ENCODE data around the gene MAP2K3. TPM values are rescaled to one million over a fixed set of nuclear protein-coding genes. Genes with fewer than 3 reads are reported as not detected.
"Not testable (repeated sequence)": the region's sequence is repeated elsewhere in the genome, so short reads cannot be mapped to it uniquely, and the experiment has no call there.

MAP2K3 gene
- total RNA-seq, 1 donor from 2014 or later = 11.5 TPM

- not testable (repeated sequence) for H3K9me3 ChIP-seq (ENCODE audit: control insufficient read depth in 3 of 3, low read length in 3 of 3); H3K27me3 ChIP-seq (ENCODE audit: control insufficient read depth in 3 of 3, insufficient read depth in 3 of 3, low read length in 3 of 3); H3K27ac ChIP-seq (ENCODE audit: low read depth, low read length); H3K4me1 ChIP-seq (ENCODE audit: control insufficient read depth in 3 of 3, insufficient read depth in 3 of 3, low read length in 3 of 3)
- H3K36me3 ChIP-seq (ENCODE audit: control insufficient read depth in 3 of 3, insufficient read depth in 3 of 3, low read length in 3 of 3) = peaks cover 5 to 13% (median 12%) of the 10 kb centered on the region in 3 donors
- peak overlapping the region in 1 of 3 donors; percentile 40 for H3K9ac ChIP-seq (ENCODE audit: low read depth in 1 of 3, low read length in 3 of 3)
- peak overlapping the region in 1 of 3 donors; percentile 45 for H3K4me3 ChIP-seq (ENCODE audit: low read length in 3 of 3)
These were observed 32.5 kb downstream of the MAP2K3 start for GRCh38 chr17:21316887-21317500.

GRCh38 chr17:21317821-21318220 is 33.3 kb downstream of the MAP2K3 start:
- not testable (repeated sequence) for H3K9ac ChIP-seq (ENCODE audit: low read depth in 1 of 3, low read length in 3 of 3); H3K27ac ChIP-seq (ENCODE audit: low read depth, low read length)

GRCh38 chr17:21318439-21318838 is 33.9 kb downstream of the MAP2K3 start:
- H3K9me3 ChIP-seq (ENCODE audit: control insufficient read depth in 3 of 3, low read length in 3 of 3) = no peaks in the 10 kb centered on the region
- H3K4me1 ChIP-seq (ENCODE audit: control insufficient read depth in 3 of 3, insufficient read depth in 3 of 3, low read length in 3 of 3) = no peaks in the 10 kb centered on the region
- H3K27ac ChIP-seq (ENCODE audit: low read depth, low read length) = no peak overlapping the region
- H3K4me3 ChIP-seq (ENCODE audit: low read length in 3 of 3) = no peak overlapping the region
- no peak overlapping the region for H3K9ac ChIP-seq (ENCODE audit: low read depth in 1 of 3, low read length in 3 of 3)
- H3K36me3 ChIP-seq (ENCODE audit: control insufficient read depth in 3 of 3, insufficient read depth in 3 of 3, low read length in 3 of 3) = peaks cover 0 to 9% (median 8%) of the 10 kb centered on the region in 3 donors
- no peaks in the 10 kb centered on the region for H3K27me3 ChIP-seq (ENCODE audit: control insufficient read depth in 3 of 3, insufficient read depth in 3 of 3, low read length in 3 of 3)

More at GRCh38 chr17:21317821-21318220, 33.3 kb downstream of the MAP2K3 start:
- peaks cover 5 to 13% (median 12%) of the 10 kb centered on the region in 3 donors for H3K36me3 ChIP-seq (ENCODE audit: control insufficient read depth in 3 of 3, insufficient read depth in 3 of 3, low read length in 3 of 3)
- H3K9me3 ChIP-seq (ENCODE audit: control insufficient read depth in 3 of 3, low read length in 3 of 3); H3K4me1 ChIP-seq (ENCODE audit: control insufficient read depth in 3 of 3, insufficient read depth in 3 of 3, low read length in 3 of 3); H3K4me3 ChIP-seq (ENCODE audit: low read length in 3 of 3); H3K27me3 ChIP-seq (ENCODE audit: control insufficient read depth in 3 of 3, insufficient read depth in 3 of 3, low read length in 3 of 3): not testable (repeated sequence)

GRCh38 chr17:21318856-21319255 is 34.3 kb downstream of the MAP2K3 start:
- not testable (repeated sequence) for H3K36me3 ChIP-seq (ENCODE audit: control insufficient read depth in 3 of 3, insufficient read depth in 3 of 3, low read length in 3 of 3); H3K9me3 ChIP-seq (ENCODE audit: control insufficient read depth in 3 of 3, low read length in 3 of 3); H3K4me3 ChIP-seq (ENCODE audit: low read length in 3 of 3); H3K27me3 ChIP-seq (ENCODE audit: control insufficient read depth in 3 of 3, insufficient read depth in 3 of 3, low read length in 3 of 3); H3K4me1 ChIP-seq (ENCODE audit: control insufficient read depth in 3 of 3, insufficient read depth in 3 of 3, low read length in 3 of 3); H3K9ac ChIP-seq (ENCODE audit: low read depth in 1 of 3, low read length in 3 of 3); H3K27ac ChIP-seq (ENCODE audit: low read depth, low read length)

GRCh38 chr17:21319256-21319655 is 34.7 kb downstream of the MAP2K3 start:
- not testable (repeated sequence) for H3K27me3 ChIP-seq (ENCODE audit: control insufficient read depth in 3 of 3, insufficient read depth in 3 of 3, low read length in 3 of 3); H3K9me3 ChIP-seq (ENCODE audit: control insufficient read depth in 3 of 3, low read length in 3 of 3); H3K9ac ChIP-seq (ENCODE audit: low read depth in 1 of 3, low read length in 3 of 3); H3K4me1 ChIP-seq (ENCODE audit: control insufficient read depth in 3 of 3, insufficient read depth in 3 of 3, low read length in 3 of 3); H3K27ac ChIP-seq (ENCODE audit: low read depth, low read length); H3K4me3 ChIP-seq (ENCODE audit: low read length in 3 of 3); H3K36me3 ChIP-seq (ENCODE audit: control insufficient read depth in 3 of 3, insufficient read depth in 3 of 3, low read length in 3 of 3)

- H3K4me1 ChIP-seq (ENCODE audit: control insufficient read depth in 3 of 3, insufficient read depth in 3 of 3, low read length in 3 of 3); H3K36me3 ChIP-seq (ENCODE audit: control insufficient read depth in 3 of 3, insufficient read depth in 3 of 3, low read length in 3 of 3); H3K9ac ChIP-seq (ENCODE audit: low read depth in 1 of 3, low read length in 3 of 3); H3K27ac ChIP-seq (ENCODE audit: low read depth, low read length); H3K4me3 ChIP-seq (ENCODE audit: low read length in 3 of 3); H3K9me3 ChIP-seq (ENCODE audit: control insufficient read depth in 3 of 3, low read length in 3 of 3); H3K27me3 ChIP-seq (ENCODE audit: control insufficient read depth in 3 of 3, insufficient read depth in 3 of 3, low read length in 3 of 3): not testable (repeated sequence)
These were observed 35.3 kb downstream of the MAP2K3 start for GRCh38 chr17:21319686-21320375.

GRCh38 chr17:21320430-21320829 is 35.9 kb downstream of the MAP2K3 start:
- not testable (repeated sequence) for H3K9ac ChIP-seq (ENCODE audit: low read depth in 1 of 3, low read length in 3 of 3); H3K4me3 ChIP-seq (ENCODE audit: low read length in 3 of 3); H3K9me3 ChIP-seq (ENCODE audit: control insufficient read depth in 3 of 3, low read length in 3 of 3); H3K27me3 ChIP-seq (ENCODE audit: control insufficient read depth in 3 of 3, insufficient read depth in 3 of 3, low read length in 3 of 3); H3K4me1 ChIP-seq (ENCODE audit: control insufficient read depth in 3 of 3, insufficient read depth in 3 of 3, low read length in 3 of 3); H3K36me3 ChIP-seq (ENCODE audit: control insufficient read depth in 3 of 3, insufficient read depth in 3 of 3, low read length in 3 of 3); H3K27ac ChIP-seq (ENCODE audit: low read depth, low read length)

- H3K36me3 ChIP-seq (ENCODE audit: control insufficient read depth in 3 of 3, insufficient read depth in 3 of 3, low read length in 3 of 3); H3K9ac ChIP-seq (ENCODE audit: low read depth in 1 of 3, low read length in 3 of 3); H3K9me3 ChIP-seq (ENCODE audit: control insufficient read depth in 3 of 3, low read length in 3 of 3); H3K4me1 ChIP-seq (ENCODE audit: control insufficient read depth in 3 of 3, insufficient read depth in 3 of 3, low read length in 3 of 3); H3K27me3 ChIP-seq (ENCODE audit: control insufficient read depth in 3 of 3, insufficient read depth in 3 of 3, low read length in 3 of 3); H3K27ac ChIP-seq (ENCODE audit: low read depth, low read length); H3K4me3 ChIP-seq (ENCODE audit: low read length in 3 of 3): not testable (repeated sequence)
These were observed 36.5 kb downstream of the MAP2K3 start for GRCh38 chr17:21321061-21321460.

GRCh38 chr17:21321744-21322191 is 37.3 kb downstream of the MAP2K3 start:
- not testable (repeated sequence) for H3K9ac ChIP-seq (ENCODE audit: low read depth in 1 of 3, low read length in 3 of 3); H3K4me3 ChIP-seq (ENCODE audit: low read length in 3 of 3); H3K36me3 ChIP-seq (ENCODE audit: control insufficient read depth in 3 of 3, insufficient read depth in 3 of 3, low read length in 3 of 3); H3K27ac ChIP-seq (ENCODE audit: low read depth, low read length); H3K4me1 ChIP-seq (ENCODE audit: control insufficient read depth in 3 of 3, insufficient read depth in 3 of 3, low read length in 3 of 3); H3K27me3 ChIP-seq (ENCODE audit: control insufficient read depth in 3 of 3, insufficient read depth in 3 of 3, low read length in 3 of 3); H3K9me3 ChIP-seq (ENCODE audit: control insufficient read depth in 3 of 3, low read length in 3 of 3)

- Histone ChIP-seq H3K4me3 (ENCODE audit: low read length in 3 of 3) (peak overlapping the region; percentile 81 to 89 (median 83)), H3K9ac (ENCODE audit: low read depth in 1 of 3, low read length in 3 of 3) (peak overlapping the region in 1 of 3 donors; percentile 74)
- H3K9me3 ChIP-seq (ENCODE audit: control insufficient read depth in 3 of 3, low read length in 3 of 3); H3K27me3 ChIP-seq (ENCODE audit: control insufficient read depth in 3 of 3, insufficient read depth in 3 of 3, low read length in 3 of 3); H3K27ac ChIP-seq (ENCODE audit: low read depth, low read length); H3K4me1 ChIP-seq (ENCODE audit: control insufficient read depth in 3 of 3, insufficient read depth in 3 of 3, low read length in 3 of 3); H3K36me3 ChIP-seq (ENCODE audit: control insufficient read depth in 3 of 3, insufficient read depth in 3 of 3, low read length in 3 of 3): not testable (repeated sequence)
These were observed 39.0 kb downstream of the MAP2K3 start for GRCh38 chr17:21323257-21324111.
